Measurements from ENCODE around the gene ARHGAP6. TPM values are rescaled to one million over a fixed set of nuclear protein-coding genes. Genes with fewer than 3 reads are reported as not detected.

ARHGAP6 gene
- total RNA-seq, 1 donor from 2014 or later = 13.8 TPM

Small RNA genes within 50 kb of the gene (microRNA-seq; reads per million reads assigned to microRNA genes)
- gene MIR548AX = 1.4 reads per million

Other genes starting within 250 kb of the ARHGAP6 start
- 31.1 TPM for gene MSL3, start 92.3 kb upstream of the ARHGAP6 start, total RNA-seq